Non-pigmented ciliary epithelial cell (primary cell): ENCODE measurements around the gene FAM174C.

Experiments used
- DNase-seq: peaks from one replicate; pipeline ENCODE4 v3.0.0-alpha.2; 2010; ENCODE audit warnings: low read depth

Gene FAM174C

GRCh38 chr19:1275260-1275975, at the start of gene FAM174C:
Gene FAM174C (plus strand): TSS chr19:1275530. CDS start chr19:1275550, 20 bp downstream.
- DNase-seq: no peak

DNA sequence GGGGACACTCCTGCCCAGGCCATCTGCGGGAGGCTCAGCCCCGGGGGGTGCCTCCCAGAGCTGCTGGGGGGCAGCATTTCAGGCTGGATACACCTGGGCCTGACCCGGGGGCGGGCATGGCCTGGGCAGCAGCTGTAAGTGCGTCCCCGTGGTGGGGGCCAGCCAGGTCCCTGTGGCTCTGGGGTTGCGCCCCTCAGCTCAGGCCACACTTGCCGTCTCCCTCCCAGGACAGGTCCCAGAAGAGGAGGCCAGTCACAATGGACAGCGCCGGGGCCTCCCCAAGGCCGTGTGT, 49.2 kb upstream of the FAM174C start:
- DNase-seq: no peak

- no peak for DNase-seq
Measured at GRCh38 chr19:1226522-1227303, 48.6 kb upstream of the FAM174C start.

GRCh38 chr19:1227304-1228054, 47.9 kb upstream of the FAM174C start:
- DNase-seq: no peak

GRCh38 chr19:1228161-1228957, 47.0 kb upstream of the FAM174C start:
- no peak for DNase-seq

DNA sequence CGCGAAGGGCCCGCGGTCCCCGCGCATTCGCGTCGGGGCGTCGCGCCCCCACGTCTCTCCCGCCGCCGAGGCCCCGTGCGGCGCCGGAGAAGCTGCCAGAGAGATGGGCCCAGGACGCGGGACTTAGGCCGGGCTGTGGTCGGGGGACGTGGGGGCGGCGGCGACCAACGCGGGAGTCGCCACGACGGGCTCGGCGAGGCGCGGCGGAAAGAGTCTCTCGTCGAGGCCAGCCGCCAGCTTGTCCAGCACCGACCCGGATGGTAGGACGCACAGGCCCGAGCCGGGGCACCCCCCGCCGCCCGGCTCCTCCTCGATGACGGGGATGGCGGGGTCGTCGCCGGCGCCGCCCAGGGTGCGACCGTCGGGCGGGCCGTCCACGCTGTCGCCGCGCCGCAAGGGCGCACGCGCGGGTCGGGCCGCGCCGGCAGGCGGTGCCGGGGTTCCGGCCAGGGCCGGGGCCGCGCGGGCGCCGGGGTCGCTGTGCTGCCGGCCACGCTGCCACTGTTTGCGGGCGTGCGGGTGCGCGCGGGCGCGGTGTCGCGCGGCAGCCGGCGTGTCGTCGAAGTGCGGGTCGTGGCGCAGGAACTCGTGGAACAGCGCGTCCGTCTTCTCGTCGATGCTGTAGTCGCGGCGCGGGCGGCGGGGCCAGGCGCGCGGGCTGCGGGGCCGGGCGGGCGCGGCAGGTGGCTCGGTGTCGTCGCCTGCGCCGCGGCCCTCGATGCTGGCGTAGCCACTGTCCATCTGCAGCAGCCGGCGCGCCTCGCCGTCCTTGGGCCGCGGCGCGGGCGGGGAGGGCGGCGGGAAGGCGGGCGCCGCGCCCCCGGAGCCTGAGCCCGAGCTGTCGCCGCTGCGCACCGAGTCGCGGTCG, 46.0 kb upstream of the FAM174C start:
- no peak for DNase-seq

GRCh38 chr19:1229924-1230782, 45.2 kb upstream of the FAM174C start:
- DNase-seq: no peak

GRCh38 chr19:1230783-1231489, 44.4 kb upstream of the FAM174C start:
- DNase-seq: no peak

DNA sequence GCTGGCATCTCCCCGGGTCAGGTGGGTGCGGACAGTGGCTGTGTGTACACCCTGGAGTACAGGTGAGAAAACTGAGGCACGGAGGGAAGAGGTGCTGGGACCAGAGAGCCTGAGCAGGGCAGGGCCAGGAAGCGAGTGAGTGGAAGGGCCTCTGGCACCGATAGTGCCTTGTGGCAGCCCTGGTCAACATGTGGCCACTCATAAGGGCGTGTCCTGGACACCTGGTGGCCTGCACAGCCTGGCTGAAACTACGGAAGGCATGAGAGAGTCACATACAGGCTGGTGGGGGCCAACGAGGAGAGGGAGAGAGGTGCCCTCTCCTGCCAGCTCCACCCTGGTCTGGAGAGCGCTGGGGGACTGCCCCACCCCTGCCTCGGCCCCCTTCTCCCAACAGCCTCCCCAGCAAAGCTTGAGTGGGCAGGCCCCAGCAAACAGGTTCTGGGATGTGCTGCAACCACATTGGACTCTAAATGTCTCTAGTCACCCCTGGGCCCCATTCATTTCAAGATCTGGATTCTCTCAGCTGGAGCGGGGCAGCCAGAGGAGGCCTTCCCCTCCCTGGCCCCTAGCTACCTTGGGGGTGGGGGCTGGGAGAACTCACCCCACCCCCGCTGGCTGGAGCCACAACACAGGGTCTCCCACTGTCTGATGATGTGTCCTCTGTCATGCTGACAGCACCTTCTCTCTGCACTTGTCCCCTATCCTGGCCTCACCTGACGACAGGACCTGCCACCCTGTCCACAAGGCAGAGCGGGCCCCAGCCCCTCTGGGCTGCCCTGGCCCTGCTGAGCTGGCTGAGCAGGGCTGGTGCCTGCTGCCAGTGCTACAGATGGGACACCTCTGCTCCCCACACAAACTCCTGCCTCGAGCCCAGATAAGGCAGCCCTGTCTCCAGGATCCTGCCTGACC, 43.3 kb upstream of the FAM174C start:
- DNase-seq: no peak

DNA sequence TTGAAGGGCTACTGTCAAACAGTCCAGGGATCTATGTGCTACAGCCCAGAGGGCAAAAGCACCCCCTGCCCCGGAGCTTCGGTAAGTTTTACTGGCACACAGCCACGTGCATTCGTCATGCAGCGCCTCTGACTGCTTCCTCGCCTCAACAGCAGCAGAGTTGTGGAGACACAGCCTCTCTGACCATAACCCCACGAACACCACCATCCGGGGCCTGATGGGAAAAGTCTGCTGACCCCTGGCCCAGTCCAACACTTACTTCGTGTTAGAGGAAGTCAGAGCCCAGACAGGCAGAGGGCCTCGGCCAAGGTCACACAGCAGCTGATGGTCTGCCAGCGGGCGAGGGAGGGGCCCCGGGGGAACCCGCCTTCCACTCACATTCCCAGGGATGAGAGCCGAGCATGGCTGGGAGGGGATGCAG, 42.7 kb upstream of the FAM174C start:
- DNase-seq: no peak

- DNase-seq: no peak
Measured at GRCh38 chr19:1233115-1233667, 42.1 kb upstream of the FAM174C start.

DNA sequence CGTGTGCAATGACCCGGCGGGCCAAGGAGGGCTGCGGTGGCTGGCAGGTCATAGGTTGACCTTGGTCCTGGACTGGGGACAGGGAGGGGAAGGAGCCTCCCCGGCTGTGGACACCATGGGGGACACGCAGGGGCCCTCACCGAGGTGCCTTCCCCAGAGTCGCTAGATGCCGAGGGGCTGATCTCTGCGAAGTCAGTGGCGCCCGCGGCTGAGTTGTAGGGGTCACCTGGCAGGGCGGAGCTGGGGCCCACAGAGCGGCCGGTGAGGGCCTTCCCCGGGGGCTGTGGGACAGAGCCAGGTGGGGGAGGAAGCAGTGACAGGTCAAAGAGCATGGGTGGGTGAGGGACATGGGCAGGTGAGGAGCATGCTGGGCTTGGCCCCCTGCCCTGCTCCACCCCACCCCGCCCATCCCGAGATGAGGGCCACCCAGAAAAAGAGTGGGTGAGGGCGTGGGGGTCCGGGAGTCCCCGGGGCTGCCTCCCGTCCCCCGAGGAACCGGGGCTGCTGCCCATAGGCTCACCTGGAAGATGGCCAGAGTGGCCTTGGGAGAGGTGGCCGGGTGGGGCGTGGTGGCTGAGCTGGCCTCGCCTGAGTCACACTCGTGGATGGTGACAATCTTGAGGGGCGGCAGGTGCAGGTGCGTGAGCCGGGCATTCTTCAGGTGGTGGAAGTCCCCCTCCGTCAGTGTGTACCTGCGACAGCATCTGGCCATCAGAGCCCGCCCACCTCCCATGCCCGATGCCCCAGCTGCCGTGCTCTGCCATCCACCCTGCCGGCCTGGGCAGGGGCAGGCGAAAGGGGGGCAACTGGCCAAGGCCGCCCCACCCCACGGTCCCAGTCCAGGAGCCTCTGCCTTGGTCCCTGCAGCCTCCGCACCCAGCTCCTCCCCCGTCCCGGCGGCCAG, 41.0 kb upstream of the FAM174C start:
- DNase-seq: no peak

GRCh38 chr19:1234955-1235380, 40.4 kb upstream of the FAM174C start:
- DNase-seq: no peak

DNA sequence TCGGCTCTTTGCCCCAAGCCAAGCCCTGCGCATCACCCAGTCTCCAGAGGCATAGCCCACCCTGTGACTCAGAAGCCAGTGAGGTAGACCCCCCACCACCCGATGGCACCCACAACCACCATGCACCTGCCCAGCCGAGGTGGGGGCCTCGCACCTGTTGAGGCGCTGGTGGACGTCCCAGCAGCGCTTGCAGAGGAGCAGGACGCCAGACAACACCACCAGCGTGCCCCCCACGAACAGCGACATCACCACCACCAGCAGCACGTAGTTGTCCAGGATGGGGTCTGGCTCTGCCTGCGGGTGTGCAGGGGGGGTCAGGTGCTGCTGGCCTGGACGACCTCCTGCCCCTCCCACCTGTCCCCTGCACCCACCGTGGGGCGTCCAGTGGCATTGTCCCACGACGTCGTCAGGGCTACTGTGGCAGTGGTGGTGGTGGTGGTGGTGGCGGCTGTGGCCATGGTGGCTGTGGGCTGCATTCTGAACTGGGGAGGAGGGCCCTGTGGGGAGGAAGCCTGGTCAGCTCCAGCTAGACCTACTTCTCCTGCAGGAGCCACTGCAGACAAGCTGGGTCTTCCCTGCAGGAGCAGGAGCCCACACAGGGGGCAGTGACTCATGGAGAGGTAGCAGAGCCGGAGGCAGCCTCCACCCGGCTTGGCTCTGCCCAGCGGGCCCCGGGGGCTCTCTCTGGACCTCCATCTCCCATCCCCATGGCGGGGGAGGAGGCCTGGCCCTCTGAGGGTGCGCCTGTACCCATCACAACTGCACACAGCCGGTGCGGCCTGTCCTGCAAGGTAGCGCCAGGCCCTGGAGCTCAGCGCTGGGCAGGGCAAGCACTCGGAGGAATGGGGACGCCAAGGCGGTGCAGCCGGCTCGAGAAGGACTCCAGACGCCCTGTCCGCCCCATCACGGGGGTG, 39.4 kb upstream of the FAM174C start:
- no peak for DNase-seq

DNA sequence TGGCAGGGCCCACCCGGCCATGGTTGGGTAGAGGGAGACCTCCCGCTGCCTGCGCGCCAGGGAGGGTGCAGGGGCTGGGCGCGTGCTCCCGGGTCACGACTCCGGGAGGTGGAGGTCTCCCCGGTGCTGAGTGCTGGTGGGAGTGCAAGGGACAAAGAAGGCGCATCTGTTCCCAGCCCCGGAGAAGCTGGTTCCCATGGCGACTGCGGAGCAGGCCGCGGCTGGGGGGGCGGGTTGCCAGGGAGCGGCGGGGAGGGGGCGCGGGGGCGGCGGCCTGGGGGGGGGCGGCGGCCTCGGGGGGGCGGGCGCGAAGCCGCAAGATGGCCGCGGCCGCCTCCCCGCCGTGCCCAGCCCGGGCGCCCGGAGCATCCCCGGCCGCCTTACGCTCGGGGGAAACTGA, 38.8 kb upstream of the FAM174C start:
- DNase-seq: no peak
